ENCODE data around the gene ACSL6.

DNA sequence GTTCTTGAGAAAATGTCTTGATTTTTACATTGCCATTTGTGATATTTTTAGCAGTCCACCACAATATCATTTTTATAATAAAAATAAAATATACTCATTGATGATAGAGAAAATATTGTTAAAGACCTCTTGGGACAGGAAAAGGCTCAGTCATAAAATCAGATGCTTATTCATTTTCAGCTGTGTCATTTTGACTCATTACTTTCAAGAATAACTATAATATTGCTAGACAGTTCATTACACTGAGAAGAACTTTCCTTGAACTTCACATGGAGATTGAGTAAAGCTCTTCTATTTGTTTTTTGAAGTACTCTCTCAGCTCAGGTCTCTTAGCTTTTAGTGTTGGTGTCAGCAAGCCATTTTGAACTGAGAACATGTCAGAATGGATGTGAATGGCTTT lies 57.5 kb downstream of the ACSL6 start:
- TF ChIP-seq CTCF (IDR thresholded peaks at IDR 0.05) = no peak
- no peak for TF ChIP-seq POLR2A (IDR thresholded peaks at IDR 0.05)
- no peak for TF ChIP-seq EP300 (IDR thresholded peaks at IDR 0.05)
